ENCODE results near the gene TMEM248.
"Not testable (repeated sequence)": the region's sequence is repeated elsewhere in the genome, so short reads cannot be mapped to it uniquely, and the experiment has no call there.

Gene TMEM248

DNA sequence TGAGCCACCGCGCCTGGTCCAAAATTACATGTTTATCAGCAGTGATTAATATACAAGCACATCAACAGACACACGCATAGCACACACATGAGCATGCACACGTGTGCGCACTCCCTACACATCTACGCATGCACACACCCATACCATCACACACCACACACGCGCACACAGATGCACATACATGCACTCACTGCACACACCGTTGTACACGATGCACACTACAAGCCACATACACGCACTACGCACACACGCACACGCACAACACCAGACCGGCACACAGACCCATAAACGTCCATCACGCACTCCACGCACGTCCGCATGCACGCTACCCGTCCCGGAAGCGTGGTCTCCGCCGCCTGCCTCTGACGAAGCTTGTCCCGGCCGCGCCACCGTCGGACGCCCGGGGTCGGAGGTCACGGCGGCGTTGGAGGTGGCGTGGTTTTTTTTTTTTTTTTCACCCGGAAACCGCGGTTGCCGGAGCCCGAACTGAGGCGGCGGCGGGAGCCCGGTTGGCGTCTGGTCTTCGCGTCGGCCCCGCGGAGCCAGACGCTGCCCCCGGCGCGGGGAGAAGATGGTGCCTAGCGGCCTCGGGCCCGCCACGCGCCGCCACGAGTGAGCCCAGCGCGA is at the start of gene TMEM248:
Gene TMEM248, plus strand, starts transcription at position 457 of the 627 bp plus-strand sequence. CDS start 20,641 bp downstream, outside the sequence.
- Histone ChIP-seq H3K27ac (peak within 1 kb of the TSS; percentile 71), H2AFZ (ENCODE audit: low read depth) (peak within 1 kb of the TSS; percentile 97), H3K9ac (peak within 1 kb of the TSS; percentile 89), H3K27me3 (ENCODE audit: insufficient read depth, low read depth) (no peaks in the 10 kb centered on the region), H3K4me2 (peak within 1 kb of the TSS; percentile 89), H3K79me2 (ENCODE audit: insufficient read depth, low read depth) (peaks cover 51% of the 10 kb centered on the region), H3K4me1 (ENCODE audit: low read depth, poor library complexity, severe bottlenecking) (peaks cover 20% of the 10 kb centered on the region), H4K20me1 (ENCODE audit: insufficient read depth) (0 out of 2 replicates have a peak, but pooled peaks cover 5% of the 10 kb centered on the region), H3K4me3 (IDR thresholded peaks at IDR 0.05; ENCODE audit: insufficient read depth, low read depth, low read length) (peak within 1 kb of the TSS; percentile 49), H3K36me3 (ENCODE audit: insufficient read depth) (no peaks in the 10 kb centered on the region)
- TF ChIP-seq CTCF (conservative IDR thresholded peaks at IDR 0.05; ENCODE audit: low read depth, low read length) = no peak

DNA sequence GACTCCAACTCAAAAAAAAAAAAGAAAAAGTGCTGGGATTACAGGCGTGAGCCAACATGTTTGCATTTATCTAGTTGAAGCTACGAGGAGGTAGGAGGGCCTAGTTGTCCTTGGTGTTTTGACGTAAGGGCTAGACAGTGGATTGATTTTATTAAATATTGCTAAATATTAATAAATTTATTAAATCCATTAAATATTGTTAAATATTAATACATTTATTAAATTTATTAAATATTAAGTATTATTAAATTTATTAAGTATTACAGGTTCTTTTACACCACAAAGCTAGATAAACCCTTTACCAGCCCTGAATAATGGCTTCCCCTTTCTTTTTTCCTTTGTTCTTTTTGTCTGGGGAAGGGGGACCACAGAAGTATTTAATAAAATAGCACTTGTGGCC is 47.5 kb upstream of the TMEM248 start:
- Histone ChIP-seq H3K4me1 (ENCODE audit: low read depth, poor library complexity, severe bottlenecking) (peaks cover 7% of the 10 kb centered on the region), H3K36me3 (ENCODE audit: insufficient read depth) (no peaks in the 10 kb centered on the region), H3K27ac (no peak overlapping the region), H2AFZ (ENCODE audit: low read depth) (no peak overlapping the region), H3K27me3 (ENCODE audit: insufficient read depth, low read depth) (no peaks in the 10 kb centered on the region), H3K9ac (no peak overlapping the region), H3K4me3 (IDR thresholded peaks at IDR 0.05; ENCODE audit: insufficient read depth, low read depth, low read length) (no peak overlapping the region), H4K20me1 (ENCODE audit: insufficient read depth) (no peaks in the 10 kb centered on the region), H3K79me2 (ENCODE audit: insufficient read depth, low read depth) (no peaks in the 10 kb centered on the region), H3K4me2 (no peak overlapping the region)
- TF ChIP-seq CTCF (conservative IDR thresholded peaks at IDR 0.05; ENCODE audit: low read depth, low read length) = no peak

DNA sequence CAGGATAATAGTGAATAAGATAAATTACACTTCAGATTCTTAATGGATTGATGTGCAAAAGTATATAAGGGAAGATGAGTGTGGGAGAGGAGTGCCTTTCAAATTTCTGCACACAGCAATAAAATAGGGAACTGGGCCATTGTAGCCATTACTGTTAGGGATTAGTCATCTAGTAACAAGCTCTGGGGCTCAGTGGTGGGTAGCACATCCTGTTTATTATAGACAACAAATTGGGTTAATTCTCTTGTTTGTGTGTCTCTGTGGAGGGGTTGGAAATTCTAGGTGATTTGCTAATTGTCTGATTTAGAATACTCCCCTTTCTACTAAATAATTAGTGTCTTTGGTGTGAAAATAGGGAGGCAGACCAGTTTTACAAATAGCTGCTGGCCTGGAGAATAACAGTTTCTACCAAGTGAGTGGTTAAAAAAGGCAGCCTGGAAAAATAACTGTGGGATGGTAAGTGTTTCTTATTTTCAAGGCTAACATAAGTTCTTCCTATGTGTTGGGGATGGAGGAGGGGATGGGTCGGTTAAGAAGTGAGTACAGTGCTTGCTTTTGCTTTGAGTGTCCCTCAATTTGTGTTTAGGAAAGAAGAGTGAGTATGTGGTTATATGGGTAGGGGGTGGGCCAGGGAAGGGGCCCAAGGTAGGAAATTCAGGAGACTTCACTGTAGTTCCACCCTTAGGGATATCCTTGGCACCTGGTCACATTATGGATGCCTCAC is 43.3 kb upstream of the TMEM248 start:
- Histone ChIP-seq H3K4me1 (ENCODE audit: low read depth, poor library complexity, severe bottlenecking) (peaks cover 7% of the 10 kb centered on the region), H3K27ac (no peak overlapping the region), H4K20me1 (ENCODE audit: insufficient read depth) (no peaks in the 10 kb centered on the region), H3K36me3 (ENCODE audit: insufficient read depth) (no peaks in the 10 kb centered on the region), H3K4me2 (no peak overlapping the region), H3K79me2 (ENCODE audit: insufficient read depth, low read depth) (no peaks in the 10 kb centered on the region), H3K4me3 (IDR thresholded peaks at IDR 0.05; ENCODE audit: insufficient read depth, low read depth, low read length) (no peak overlapping the region), H2AFZ (ENCODE audit: low read depth) (no peak overlapping the region), H3K9ac (no peak overlapping the region), H3K27me3 (ENCODE audit: insufficient read depth, low read depth) (no peaks in the 10 kb centered on the region)
- TF ChIP-seq CTCF (conservative IDR thresholded peaks at IDR 0.05; ENCODE audit: low read depth, low read length) = no peak

- H3K27me3 ChIP-seq (ENCODE audit: insufficient read depth, low read depth); H3K4me3 ChIP-seq (IDR thresholded peaks at IDR 0.05; ENCODE audit: insufficient read depth, low read depth, low read length); H3K4me1 ChIP-seq (ENCODE audit: low read depth, poor library complexity, severe bottlenecking); H3K9ac ChIP-seq; H3K27ac ChIP-seq; H4K20me1 ChIP-seq (ENCODE audit: insufficient read depth); H3K36me3 ChIP-seq (ENCODE audit: insufficient read depth); H3K4me2 ChIP-seq; H2AFZ ChIP-seq (ENCODE audit: low read depth); H3K79me2 ChIP-seq (ENCODE audit: insufficient read depth, low read depth): not testable (repeated sequence)
These were observed 42.7 kb upstream of the TMEM248 start for GRCh38 chr7:66878301-66878685.

DNA sequence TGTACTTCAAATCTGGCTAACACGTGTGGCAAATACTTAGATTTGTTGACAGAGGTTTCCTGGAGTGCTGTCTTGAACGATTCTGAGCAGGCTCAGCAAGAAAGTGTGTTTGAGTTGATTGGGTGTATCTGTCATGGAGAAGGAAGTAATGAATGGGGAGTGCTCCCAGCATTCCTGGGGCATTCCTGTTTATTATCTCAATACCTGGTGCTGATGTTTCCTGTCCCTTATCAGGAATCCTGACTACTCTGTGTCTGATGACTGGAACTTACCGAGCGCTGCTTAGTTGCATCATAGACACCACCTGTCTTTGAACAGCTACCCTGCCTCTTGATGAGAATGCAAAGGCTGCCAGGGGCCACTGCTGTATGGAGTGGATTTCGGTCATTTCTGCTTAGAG is 41.0 kb upstream of the TMEM248 start:
- no peaks in the 10 kb centered on the region for H3K79me2 ChIP-seq (ENCODE audit: insufficient read depth, low read depth)
- no peak overlapping the region for H3K9ac ChIP-seq
- H2AFZ ChIP-seq (ENCODE audit: low read depth) = no peak overlapping the region
- no peak for TF ChIP-seq CTCF (conservative IDR thresholded peaks at IDR 0.05; ENCODE audit: low read depth, low read length)
- no peak overlapping the region for H3K4me2 ChIP-seq
- no peaks in the 10 kb centered on the region for H3K36me3 ChIP-seq (ENCODE audit: insufficient read depth)
- H3K27me3 ChIP-seq (ENCODE audit: insufficient read depth, low read depth) = no peaks in the 10 kb centered on the region
- peaks cover 7% of the 10 kb centered on the region for H3K4me1 ChIP-seq (ENCODE audit: low read depth, poor library complexity, severe bottlenecking)
- H3K27ac ChIP-seq = no peak overlapping the region
- H3K4me3 ChIP-seq (IDR thresholded peaks at IDR 0.05; ENCODE audit: insufficient read depth, low read depth, low read length) = no peak overlapping the region
- H4K20me1 ChIP-seq (ENCODE audit: insufficient read depth) = no peaks in the 10 kb centered on the region

- not testable (repeated sequence) for H3K9ac ChIP-seq; H4K20me1 ChIP-seq (ENCODE audit: insufficient read depth); H3K27ac ChIP-seq; H3K36me3 ChIP-seq (ENCODE audit: insufficient read depth); H3K4me3 ChIP-seq (IDR thresholded peaks at IDR 0.05; ENCODE audit: insufficient read depth, low read depth, low read length); H3K27me3 ChIP-seq (ENCODE audit: insufficient read depth, low read depth); H3K79me2 ChIP-seq (ENCODE audit: insufficient read depth, low read depth); H3K4me1 ChIP-seq (ENCODE audit: low read depth, poor library complexity, severe bottlenecking); H2AFZ ChIP-seq (ENCODE audit: low read depth); H3K4me2 ChIP-seq
These were observed 40.4 kb upstream of the TMEM248 start for GRCh38 chr7:66880577-66880976.
